ENCODE results near the gene CNTNAP2. TPM values are rescaled to one million over a fixed set of nuclear protein-coding genes. Genes with fewer than 3 reads are reported as not detected.

CNTNAP2 gene
- total RNA-seq, 1 donor: under 0.01 TPM

DNA sequence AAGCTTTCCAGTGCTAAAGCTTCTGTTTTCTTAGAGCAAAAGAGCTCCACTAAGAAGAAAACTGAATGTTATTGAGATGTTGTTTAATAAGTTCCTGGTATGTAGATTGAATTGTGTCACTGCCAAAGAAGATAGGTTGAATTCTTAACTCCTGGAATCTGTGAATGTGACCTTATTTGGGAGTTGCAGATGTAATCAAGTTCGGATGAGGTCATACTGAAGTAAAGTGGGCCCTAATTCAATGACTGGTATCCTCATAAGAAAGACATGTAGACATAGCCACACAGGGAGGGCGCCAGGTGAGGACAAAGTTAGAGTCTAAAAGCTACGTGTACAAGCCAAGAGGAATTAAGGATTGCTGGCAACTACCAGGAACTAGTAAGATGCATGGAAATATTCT lies 1741.8 kb downstream of the CNTNAP2 start:
- no peak for DNase-seq (ENCODE audit: low read depth)
- H3K4me3 ChIP-seq (ENCODE audit: low read depth, low read length): no peak overlapping the region
- TF ChIP-seq CTCF (IDR thresholded peaks at IDR 0.05; ENCODE audit: insufficient read depth, low read length): no peak

DNA sequence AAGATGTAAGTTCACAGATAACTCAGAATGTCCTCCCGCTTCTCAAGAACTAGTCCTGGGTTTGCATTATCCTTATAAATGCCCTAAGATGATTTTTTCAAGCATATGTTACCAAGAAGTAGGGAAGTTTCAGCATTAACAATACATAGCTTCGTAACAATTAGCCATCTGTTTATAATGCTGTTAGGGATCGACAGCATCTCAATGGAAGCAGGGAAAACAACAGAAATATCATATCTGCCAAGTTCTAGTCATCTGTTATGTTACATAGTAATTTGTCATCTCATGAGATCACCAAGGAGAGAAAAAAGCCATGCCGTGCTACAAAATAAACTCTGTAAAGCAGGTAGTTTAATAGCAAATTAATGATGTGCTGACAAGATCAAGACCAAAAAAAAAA lies 1742.4 kb downstream of the CNTNAP2 start:
- no peak overlapping the region for H3K4me3 ChIP-seq (ENCODE audit: low read depth, low read length)
- DNase-seq (ENCODE audit: low read depth): no peak
- TF ChIP-seq CTCF (IDR thresholded peaks at IDR 0.05; ENCODE audit: insufficient read depth, low read length): no peak

DNA sequence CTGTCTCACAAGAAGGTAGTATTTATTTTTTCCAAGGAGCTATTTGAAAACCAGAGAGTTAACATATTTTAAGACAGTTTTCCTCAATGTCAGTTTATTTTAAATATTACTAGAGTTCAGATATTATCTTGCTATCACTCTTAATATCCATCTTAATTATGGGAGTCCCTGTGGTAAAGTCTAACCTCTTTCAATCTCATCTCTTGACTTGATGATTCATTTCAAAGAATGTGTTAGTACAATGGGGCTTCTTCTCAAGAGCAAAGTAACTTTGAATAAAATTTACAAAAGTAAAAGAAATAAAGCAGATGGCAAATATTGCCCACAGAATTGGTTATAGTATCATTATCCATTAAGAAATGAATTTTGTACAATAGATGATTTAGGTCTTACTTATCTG lies 1742.9 kb downstream of the CNTNAP2 start:
- H3K4me3 ChIP-seq (ENCODE audit: low read depth, low read length): no peak overlapping the region
- TF ChIP-seq CTCF (IDR thresholded peaks at IDR 0.05; ENCODE audit: insufficient read depth, low read length): no peak
- DNase-seq (ENCODE audit: low read depth): no peak

- TF ChIP-seq CTCF (IDR thresholded peaks at IDR 0.05; ENCODE audit: insufficient read depth, low read length): no peak
- H3K4me3 ChIP-seq (ENCODE audit: low read depth, low read length): no peak overlapping the region
- DNase-seq (ENCODE audit: low read depth): no peak
Measured at GRCh38 chr7:147861058-147861716, 1744.6 kb downstream of the CNTNAP2 start.

DNA sequence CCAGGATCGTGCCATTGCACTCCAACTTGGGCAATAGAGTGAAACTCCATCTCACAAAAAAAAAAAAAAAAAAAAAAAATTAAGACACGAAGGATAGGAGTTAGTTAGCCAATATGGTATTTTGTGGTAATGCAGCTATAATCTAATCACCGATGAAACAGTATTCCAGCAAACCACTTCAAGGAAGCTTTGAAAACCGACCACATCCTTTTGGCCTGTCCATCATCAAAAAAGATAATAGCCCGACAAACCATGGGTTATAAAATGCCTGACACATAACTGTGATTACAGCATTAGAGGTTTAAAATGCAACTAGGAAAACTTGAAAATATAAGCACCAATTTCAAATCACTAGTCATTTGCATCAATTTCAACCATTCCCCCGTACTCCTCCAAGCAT lies 1745.3 kb downstream of the CNTNAP2 start:
- TF ChIP-seq CTCF (IDR thresholded peaks at IDR 0.05; ENCODE audit: insufficient read depth, low read length): no peak
- no peak for DNase-seq (ENCODE audit: low read depth)
- no peak overlapping the region for H3K4me3 ChIP-seq (ENCODE audit: low read depth, low read length)

- no peak for DNase-seq (ENCODE audit: low read depth)
- H3K4me3 ChIP-seq (ENCODE audit: low read depth, low read length): no peak overlapping the region
- no peak for TF ChIP-seq CTCF (IDR thresholded peaks at IDR 0.05; ENCODE audit: insufficient read depth, low read length)
Measured at GRCh38 chr7:147869456-147869855, 1752.9 kb downstream of the CNTNAP2 start.

Measured in fibroblast of the aortic adventitia (primary cell).